Epithelial cell of esophagus (primary cell): ENCODE results near the gene PDLIM5.

Experiments used
- DNase-seq: peaks from one replicate; pipeline ENCODE4 v3.0.0; 2010; ENCODE audit warnings: low read depth
- H3K4me3 ChIP-seq: 2 replicates; pipeline ENCODE4 v1.5.1; 2011; ENCODE audit warnings: mild to moderate bottlenecking, low read length, control low read depth
- TF ChIP-seq, protein P1 (sequence below): IDR thresholded peaks from 2 replicates; pipeline ENCODE4 v1.5.1; 2011; ENCODE audit warnings: low read depth, mild to moderate bottlenecking, low read length, control low read depth, inconsistent platforms; ENCODE audit not compliant: insufficient read depth; ENCODE audit errors: missing control alignments

The PDLIM5 gene

DNA sequence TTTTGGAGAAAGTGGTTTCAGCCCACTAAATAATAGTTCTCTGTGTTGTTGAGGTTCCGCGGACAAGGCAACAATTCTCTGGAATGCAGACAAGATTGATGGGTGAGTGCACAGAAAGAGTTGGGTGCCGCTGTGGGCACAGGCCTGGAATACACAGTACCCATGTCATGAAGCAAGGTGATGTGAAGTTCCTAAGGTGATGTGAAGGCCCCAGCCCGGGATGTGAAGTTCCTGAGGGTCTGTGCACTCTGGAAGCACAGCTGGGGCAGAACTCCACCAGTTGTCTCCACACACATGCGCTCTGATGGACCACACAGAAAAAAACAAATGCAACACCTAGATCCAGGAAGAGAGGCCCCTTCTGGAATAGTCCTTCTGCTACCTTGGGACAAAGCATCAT lies 219.4 kb downstream of the PDLIM5 start:
- no peak for DNase-seq
- no peak overlapping the region for H3K4me3 ChIP-seq
- TF ChIP-seq, protein P1, sequence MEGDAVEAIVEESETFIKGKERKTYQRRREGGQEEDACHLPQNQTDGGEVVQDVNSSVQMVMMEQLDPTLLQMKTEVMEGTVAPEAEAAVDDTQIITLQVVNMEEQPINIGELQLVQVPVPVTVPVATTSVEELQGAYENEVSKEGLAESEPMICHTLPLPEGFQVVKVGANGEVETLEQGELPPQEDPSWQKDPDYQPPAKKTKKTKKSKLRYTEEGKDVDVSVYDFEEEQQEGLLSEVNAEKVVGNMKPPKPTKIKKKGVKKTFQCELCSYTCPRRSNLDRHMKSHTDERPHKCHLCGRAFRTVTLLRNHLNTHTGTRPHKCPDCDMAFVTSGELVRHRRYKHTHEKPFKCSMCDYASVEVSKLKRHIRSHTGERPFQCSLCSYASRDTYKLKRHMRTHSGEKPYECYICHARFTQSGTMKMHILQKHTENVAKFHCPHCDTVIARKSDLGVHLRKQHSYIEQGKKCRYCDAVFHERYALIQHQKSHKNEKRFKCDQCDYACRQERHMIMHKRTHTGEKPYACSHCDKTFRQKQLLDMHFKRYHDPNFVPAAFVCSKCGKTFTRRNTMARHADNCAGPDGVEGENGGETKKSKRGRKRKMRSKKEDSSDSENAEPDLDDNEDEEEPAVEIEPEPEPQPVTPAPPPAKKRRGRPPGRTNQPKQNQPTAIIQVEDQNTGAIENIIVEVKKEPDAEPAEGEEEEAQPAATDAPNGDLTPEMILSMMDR: no peak

- TF ChIP-seq, protein P1: no peak
- no peak overlapping the region for H3K4me3 ChIP-seq
- no peak for DNase-seq
Measured at GRCh38 chr4:94673961-94674360, 222.2 kb downstream of the PDLIM5 start.

DNA sequence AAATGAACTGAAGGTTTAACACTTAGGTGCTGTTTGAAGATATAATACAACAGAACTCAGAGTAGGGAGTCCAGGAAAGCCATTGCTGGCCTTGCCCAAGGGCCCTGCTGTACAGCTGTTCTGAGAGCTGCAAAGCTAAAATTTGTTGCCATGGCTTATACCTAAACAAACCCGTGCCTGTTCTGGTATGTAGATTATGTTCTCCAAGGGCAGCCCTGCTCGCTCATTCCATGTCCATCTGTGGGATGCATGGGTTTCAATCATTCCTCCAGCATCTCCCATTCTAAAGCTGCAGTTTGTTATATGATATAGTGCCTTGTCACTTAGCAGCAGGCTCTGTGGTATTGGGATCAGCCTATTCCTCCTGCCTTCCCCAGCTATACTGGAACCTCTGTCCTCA lies 225.2 kb downstream of the PDLIM5 start:
- TF ChIP-seq, protein P1: no peak
- H3K4me3 ChIP-seq: no peak overlapping the region
- DNase-seq: no peak

DNA sequence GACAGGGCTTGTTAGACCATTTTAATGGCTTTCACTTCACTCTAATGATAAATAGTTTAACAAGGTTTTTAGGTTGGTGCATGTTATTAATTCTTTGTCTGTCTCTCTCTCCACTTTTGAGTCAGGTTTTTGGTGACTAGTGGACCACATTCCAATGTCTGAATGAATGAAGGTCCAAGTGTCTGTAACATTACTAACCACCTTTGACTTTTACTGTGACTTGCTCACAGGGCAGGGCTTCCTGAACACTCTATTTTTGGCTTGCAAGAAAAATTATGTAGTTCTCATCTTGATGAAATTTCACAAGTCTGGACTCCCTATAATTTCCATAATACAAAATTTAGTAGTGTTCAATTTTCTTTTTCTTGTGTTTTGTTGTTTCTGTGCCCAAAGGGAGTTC lies 227.2 kb downstream of the PDLIM5 start:
- no peak overlapping the region for H3K4me3 ChIP-seq
- peak; percentile 46 for DNase-seq
- TF ChIP-seq, protein P1: no peak

- no peak for DNase-seq
- H3K4me3 ChIP-seq: no peak overlapping the region
- TF ChIP-seq, protein P1: no peak
Measured at GRCh38 chr4:94680176-94680862, 228.6 kb downstream of the PDLIM5 start.

GRCh38 chr4:94686086-94686485 lies 234.3 kb downstream of the PDLIM5 start:
- no peak overlapping the region for H3K4me3 ChIP-seq
- no peak for DNase-seq
- TF ChIP-seq, protein P1: no peak
